K562 (cell line): ENCODE measurements around the gene SLC1A3. TPM values are rescaled to one million over a fixed set of nuclear protein-coding genes. Genes with fewer than 3 reads are reported as not detected.

Source experiments
- ATAC-seq: fragments of 200-7000 bp; cut with Tn5 transposase; 3 replicates; pipeline ENCODE4 v1.9.1; 2020; ENCODE audit warnings: moderate library complexity
- BruUV-seq: library from RNA; stranded (reverse); fragments of 400-500 nt; replicated peaks from 2 replicates; lab custom pipeline; 2021; lab: Mats Ljungman, UMichigan
- CTCF ChIA-PET: fragments of 300-600 bp; formaldehyde crosslinking; extraction: SDS; loops from one replicate; lab custom pipeline; 2021; ENCODE audit warnings: low intra/inter-chr PET ratio; lab: Yijun Ruan, JAX
- POLR2A ChIA-PET: fragments of 300-600, 350-650 bp; sonication (Branson Sonifier 250); formaldehyde crosslinking; extraction: SDS; loops from one replicate; lab custom pipeline; 2021; ENCODE audit warnings: antibody characterized with exemption, inconsistent platforms; lab: Yijun Ruan, JAX
- DNase-seq, 4 experiments: peaks; one replicate each; pipeline versions ENCODE4 v3.0.0 to v3.0.0-alpha.2; 2011 to 2018; ENCODE audit warnings: low spot score in 3 of 4, mixed read lengths in 3 of 4; ENCODE audit errors: extremely low read depth in 1 of 4
- FAIRE-seq: peaks from 2 replicates; lab custom pipeline; 2011; peaks lifted over from hg19 to GRCh38; lab: Jason Lieb, UNC
- H2AFZ ChIP-seq: 2 replicates; pipeline ENCODE4 v1.6.0; 2011; ENCODE audit warnings: low read depth, low read length, control low read depth, inconsistent platforms
- H3K27ac ChIP-seq: fragments of 200-600 bp; 3 replicates; pipeline ENCODE4 v1.8.0; 2011; ENCODE audit warnings: low read depth, mild to moderate bottlenecking, control low read depth, inconsistent platforms, low read length, moderate library complexity, mixed read lengths; ENCODE audit errors: extremely low read depth
- H3K27me3 ChIP-seq, 2 experiments: fragments of 300-600 bp in 1 of 2; 2 replicates in 1 of 2; 3 replicates in 1 of 2; pipeline versions ENCODE4 v1.6.0 to v1.8.0; 2011; ENCODE audit warnings: inconsistent platforms in 2 of 2, low read length in 2 of 2, mild to moderate bottlenecking in 1 of 2, mixed read lengths in 1 of 2, moderate library complexity in 1 of 2; ENCODE audit not compliant: control insufficient read depth in 2 of 2, insufficient read depth in 2 of 2
- H3K36me3 ChIP-seq: fragments of 300-600 bp; 3 replicates; pipeline ENCODE4 v1.8.0; 2011; ENCODE audit warnings: mild to moderate bottlenecking, low read length, inconsistent platforms; ENCODE audit not compliant: control insufficient read depth, insufficient read depth
- H3K4me1 ChIP-seq, 2 experiments: fragments of 200-600 bp in 1 of 2; replicated peaks in 1 of 2; 2 replicates in 1 of 2; 3 replicates in 1 of 2; pipeline versions ENCODE4 v1.5.1 to v1.8.0; 2011; ENCODE audit warnings: inconsistent platforms in 2 of 2, low read length in 2 of 2, mild to moderate bottlenecking in 1 of 2, mixed read lengths in 1 of 2, moderate library complexity in 1 of 2; ENCODE audit not compliant: control insufficient read depth in 2 of 2, insufficient read depth in 2 of 2
- H3K4me2 ChIP-seq: 2 replicates; pipeline ENCODE4 v1.6.1; 2011; ENCODE audit warnings: low read length, control low read depth, inconsistent platforms, mixed read lengths; ENCODE audit not compliant: insufficient read depth
- H3K4me3 ChIP-seq: fragments of 200-600 bp; sonication (generic), shearing (Covaris generic); 2 replicates; pipeline ENCODE4 v1.5.1; 2016; ENCODE audit warnings: control low read depth, inconsistent platforms
- H3K79me2 ChIP-seq: fragments of 200-600 bp; 3 replicates; pipeline ENCODE4 v1.8.0; 2011; ENCODE audit warnings: low read length, inconsistent platforms; ENCODE audit not compliant: control insufficient read depth, insufficient read depth
- H3K9ac ChIP-seq, 2 experiments: 2 replicates each; pipeline versions ENCODE4 v1.6.0 to v1.6.1; 2011; ENCODE audit warnings: low read depth in 2 of 2, low read length in 2 of 2, control low read depth in 1 of 2, inconsistent platforms in 1 of 2, mild to moderate bottlenecking in 1 of 2, mixed read lengths in 1 of 2; ENCODE audit not compliant: insufficient read depth in 1 of 2
- H3K9me1 ChIP-seq: one replicate; pipeline ENCODE4 v1.6.0; 2011; ENCODE audit warnings: inconsistent platforms, mild to moderate bottlenecking, low read length, moderate library complexity; ENCODE audit not compliant: control insufficient read depth, insufficient read depth
- H3K9me3 ChIP-seq: replicated peaks from 2 replicates; pipeline ENCODE4 v1.5.1; 2011; ENCODE audit warnings: low read depth, low read length, inconsistent platforms; ENCODE audit not compliant: control insufficient read depth, insufficient read depth
- H4K20me1 ChIP-seq: replicated peaks from 2 replicates; pipeline ENCODE4 v1.6.1; 2011; ENCODE audit warnings: low read length, inconsistent platforms, mixed read lengths; ENCODE audit not compliant: control insufficient read depth, insufficient read depth
- AFF4 ChIP-seq: sonication (generic); formaldehyde crosslinking; IDR thresholded peaks from 2 replicates; pipeline ENCODE4 v1.8.0; 2023; ENCODE audit warnings: mild to moderate bottlenecking, missing genetic modification reagents
- CC2D1A ChIP-seq: fragments of 450-650 bp; IDR thresholded peaks from 2 replicates; pipeline ENCODE4 v1.6.1; 2017; ENCODE audit warnings: mild to moderate bottlenecking
- E2F4 ChIP-seq: sonication (generic); formaldehyde crosslinking; IDR thresholded peaks from 2 replicates; pipeline ENCODE4 v1.8.0; 2022; ENCODE audit warnings: mild to moderate bottlenecking, low read depth, missing genetic modification reagents
- MAX ChIP-seq: sonication (generic); formaldehyde crosslinking; IDR thresholded peaks from 2 replicates; pipeline ENCODE4 v1.9.0; 2022; ENCODE audit warnings: mild to moderate bottlenecking, missing genetic modification reagents
- MNT ChIP-seq, 2 experiments: fragments of 450-650 bp; conservative IDR thresholded peaks; 2 replicates each; pipeline ENCODE4 v1.6.1; 2017; ENCODE audit warnings: mild to moderate bottlenecking in 2 of 2, moderate library complexity in 2 of 2
- NRF1 ChIP-seq, 2 experiments: fragments of 450-650 bp; IDR thresholded peaks in 1 of 2; conservative IDR thresholded peaks in 1 of 2; 2 replicates each; pipeline ENCODE4 v1.6.1; 2014; ENCODE audit warnings: mild to moderate bottlenecking in 2 of 2
- PHB ChIP-seq: fragments of 250-450 bp; sonication (Bioruptor Pico); IDR thresholded peaks from 2 replicates; pipeline ENCODE4 v1.5.0; 2021
- SIN3A ChIP-seq, 2 experiments: fragments of 150-350 bp in 1 of 2; IDR thresholded peaks; 2 replicates each; pipeline ENCODE4 v1.6.1; 2011 to 2016; ENCODE audit warnings: borderline replicate concordance in 2 of 2, low read depth in 2 of 2, low read length in 2 of 2, mild to moderate bottlenecking in 2 of 2, moderate library complexity in 2 of 2; ENCODE audit not compliant: control insufficient read depth in 1 of 2
- THAP12 ChIP-seq: fragments of 250-450 bp; sonication (Bioruptor Pico); IDR thresholded peaks from 2 replicates; pipeline ENCODE4 v1.9.0; 2021; ENCODE audit warnings: mild to moderate bottlenecking, inconsistent platforms
- ZNF217 ChIP-seq: sonication (generic); formaldehyde crosslinking; IDR thresholded peaks from 2 replicates; pipeline ENCODE4 v1.8.0; 2022; ENCODE audit warnings: mild to moderate bottlenecking, missing genetic modification reagents
- WGBS: fragments of 100-300 bp; shearing (Covaris generic); methylation state at CpG from one replicate; pipeline ENCODE4 v1.1.6; 2016; ENCODE audit warnings: low coverage, mixed read lengths; ENCODE audit not compliant: insufficient coverage; ENCODE audit errors: missing lambda C conversion rate; 5-methylcytosine and 5-hydroxymethylcytosine counted together
- in situ Hi-C: fragments of 300-500 bp; cut with MboI; formaldehyde crosslinking; loops from 4 replicates; pipeline ENCODE4 v1.15.0; 2018; ENCODE audit warnings: inconsistent platforms, mixed read lengths
- intact Hi-C: fragments of 100-400 bp; cut with micrococcal nuclease; formaldehyde crosslinking; loops from 2 replicates; pipeline ENCODE4 v1.14.2; 2022
- polyA plus RNA-seq, 8 experiments: library from polyadenylated mRNA; depleted of rRNA in 4 of 8; stranded (reverse) in 5 of 8; unstranded in 3 of 8; fragments of >200 nt; fragmentation: Nextera tagmentation in 2 of 8; fragmentation: Illumina TruSeq in 1 of 8; extraction: Ambion mirVana in 2 of 8; extraction: Trizol in 1 of 8; gene quantifications; 2 replicates each; pipeline versions ENCODE4 v1.2.1 to v1.2.3, GENCODE V29; 2011 to 2014; ENCODE audit warnings: inconsistent platforms in 1 of 8, missing spikeins in 1 of 8
- total RNA-seq, 7 experiments: library from RNA; depleted of rRNA in 6 of 7; stranded (reverse); fragments of >200 nt in 6 of 7; fragmentation: Illumina TruSeq in 2 of 7; extraction: Trizol in 2 of 7; gene quantifications; 2 replicates each; pipeline versions ENCODE4 v1.2.1 to v1.2.3, GENCODE V29; 2011 to 2021; ENCODE audit warnings: low replicate concordance in 1 of 7

The SLC1A3 gene
- total and polyA plus RNA-seq, 9 of the 15 experiments (the other 6 are each of a cell fraction or from before 2014, with no cell fraction given): 0.13 TPM; not detected in 8

- no peak for ATAC-seq
- Histone ChIP-seq H3K4me1 (no peaks in the 10 kb centered on the region), H4K20me1 (no peaks in the 10 kb centered on the region), H3K4me3 (no peak overlapping the region), H3K27ac (no peak overlapping the region), H3K9me1 (no peaks in the 10 kb centered on the region), H2AFZ (no peak overlapping the region), H3K36me3 (no peaks in the 10 kb centered on the region), H3K9ac (no peak overlapping the region), H3K79me2 (no peaks in the 10 kb centered on the region), H3K27me3 (peaks cover 5% of the 10 kb centered on the region in 2 experiments; a peak in 4 of 5 replicates), H3K9me3 (no peaks in the 10 kb centered on the region), H3K4me2 (no peak overlapping the region)
- in situ Hi-C loops: no loop called here
- ChIA-PET CTCF (no interaction called here), POLR2A (interaction anchor here (0.9 to 1.9 kb wide), 3 partner anchors 8 to 21 kb away, joined by 4 to 5 read pairs (median 4); no protein-coding TSS in a partner anchor)
- intact Hi-C loops: no loop called here
- 1% methylated on average over 9 of the region's 9 CpGs for WGBS
- FAIRE-seq: no peak
- no TSS peak for BruUV-seq
- no peak for DNase-seq
- TF ChIP-seq SIN3A (IDR thresholded peaks at IDR 0.05; ENCODE audit: borderline replicate concordance in 2 of 2, control insufficient read depth in 1 of 2, low read depth in 2 of 2, low read length in 2 of 2): no peak
- TF ChIP-seq CC2D1A: no peak
- TF ChIP-seq MNT (conservative IDR thresholded peaks at IDR 0.05): no peak
- TF ChIP-seq NRF1 (conservative IDR thresholded peaks at IDR 0.05 in 1 of 2, IDR thresholded peaks at IDR 0.05 in 1 of 2): no peak
- TF ChIP-seq MAX (CRISPR knock-in tag): no peak
- no peak for TF ChIP-seq THAP12 (CRISPR knock-in tag)
- TF ChIP-seq ZNF217 (CRISPR knock-in tag): no peak
- TF ChIP-seq E2F4: no peak
- TF ChIP-seq AFF4 (CRISPR knock-in tag): no peak
- TF ChIP-seq PHB (CRISPR knock-in tag): no peak
These were observed 45.6 kb downstream of the SLC1A3 start for GRCh38 chr5:36651761-36652685.
